Measurements from ENCODE around the gene TMEM134. TPM values are rescaled to one million over a fixed set of nuclear protein-coding genes. Genes with fewer than 3 reads are reported as not detected.

TMEM134 gene
- total and polyA plus RNA-seq, 9 of the 15 experiments (the other 6 are each of a cell fraction or from before 2014, with no cell fraction given) = 0.63 to 48.4 (median 10.7) TPM

DNA sequence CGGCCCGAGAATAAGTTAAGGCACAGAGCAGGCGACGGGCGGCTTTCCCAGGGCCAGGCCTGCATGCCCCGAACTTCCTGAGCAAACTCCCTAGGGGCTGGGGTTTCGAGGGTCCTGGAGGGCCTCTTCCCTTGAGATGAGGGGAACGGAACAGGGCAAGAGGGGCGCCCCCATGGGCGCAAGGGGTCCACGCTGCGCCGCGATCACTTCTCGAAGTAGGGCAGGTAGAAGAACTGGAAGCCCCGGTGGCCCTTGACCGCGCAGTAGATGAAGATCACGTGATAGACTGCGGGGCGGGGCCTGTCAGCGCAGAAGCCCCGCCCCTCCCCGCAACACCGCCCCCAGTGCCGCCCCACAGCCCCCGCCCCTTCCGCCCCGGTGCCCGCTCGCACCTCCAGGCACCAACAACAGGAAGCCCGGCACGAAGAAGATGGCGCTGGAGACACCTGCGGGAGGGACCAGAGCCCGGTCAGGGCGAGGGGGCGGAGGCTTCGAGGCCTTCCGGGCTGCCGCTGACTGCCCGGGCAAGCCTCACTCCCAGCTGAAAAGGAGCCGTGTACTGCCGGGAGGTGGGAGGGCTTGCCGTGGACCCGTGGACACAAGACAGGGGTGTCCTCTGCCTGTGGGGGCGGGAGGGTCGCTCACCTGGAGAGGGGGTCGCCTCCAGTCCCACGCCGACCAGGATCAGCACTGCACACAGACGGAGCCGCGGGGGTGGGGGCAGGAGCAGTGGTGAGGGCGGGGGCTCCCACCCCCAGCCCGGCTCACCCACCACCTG lies 4.5 kb downstream of the TMEM134 start (continued):
- no peak for TF ChIP-seq POLR3A (IDR thresholded peaks at IDR 0.05; ENCODE audit: borderline replicate concordance, extremely low read depth, insufficient read depth, insufficient read length)
- TF ChIP-seq MAZ (CRISPR knock-in tag; conservative IDR thresholded peaks at IDR 0.05 in 1 of 2, IDR thresholded peaks at IDR 0.05 in 1 of 2) = peak in 1 of 2 experiments; percentile 42; a peak in 1 of 4 replicates
- no peak for TF ChIP-seq TCF7L2 (IDR thresholded peaks at IDR 0.05; ENCODE audit: low read depth, low read length)
- TF ChIP-seq PHF8 (IDR thresholded peaks at IDR 0.05; ENCODE audit: borderline replicate concordance, low read length) = peak; percentile 77; the same call in 1 of the 2 replicates
- no peak for TF ChIP-seq CHD1 (IDR thresholded peaks at IDR 0.05; ENCODE audit: low read length)
- TF ChIP-seq YY1 (IDR thresholded peaks at IDR 0.05; ENCODE audit: borderline replicate concordance in 1 of 3, control insufficient read depth in 1 of 3, extremely low read depth in 1 of 3, insufficient read depth in 3 of 3, insufficient read length in 1 of 3, insufficient replicate concordance in 2 of 3, low read depth in 1 of 3, low read length in 2 of 3) = peak; percentile 46 to 92 (median 88)
- no peak for TF ChIP-seq CBX8 (IDR thresholded peaks at IDR 0.05; ENCODE audit: borderline replicate concordance, extremely low read depth, low read depth, low read length, poor library complexity, severe bottlenecking)
- TF ChIP-seq NR2C1 (IDR thresholded peaks at IDR 0.05) = peak; percentile 66
- peak; percentile 35; the same call in 1 of the 2 replicates for TF ChIP-seq NR2C1 (tag; IDR thresholded peaks at IDR 0.05)
- peak; percentile 40; the same call in 1 of the 2 replicates for TF ChIP-seq EP400 (IDR thresholded peaks at IDR 0.05)
- peak; percentile 21; the same call in 1 of the 2 replicates for TF ChIP-seq ZKSCAN1 (IDR thresholded peaks at IDR 0.05; ENCODE audit: low read depth, low read length)
- no peak for TF ChIP-seq NONO (IDR thresholded peaks at IDR 0.05; ENCODE audit: low read depth in 2 of 2, low read length in 1 of 2)
- no peak for TF ChIP-seq ZZZ3 (IDR thresholded peaks at IDR 0.05)
- peak; percentile 63 for TF ChIP-seq TAF9B (IDR thresholded peaks at IDR 0.05; ENCODE audit: partially characterized antibody)
- TF ChIP-seq, protein P1, sequence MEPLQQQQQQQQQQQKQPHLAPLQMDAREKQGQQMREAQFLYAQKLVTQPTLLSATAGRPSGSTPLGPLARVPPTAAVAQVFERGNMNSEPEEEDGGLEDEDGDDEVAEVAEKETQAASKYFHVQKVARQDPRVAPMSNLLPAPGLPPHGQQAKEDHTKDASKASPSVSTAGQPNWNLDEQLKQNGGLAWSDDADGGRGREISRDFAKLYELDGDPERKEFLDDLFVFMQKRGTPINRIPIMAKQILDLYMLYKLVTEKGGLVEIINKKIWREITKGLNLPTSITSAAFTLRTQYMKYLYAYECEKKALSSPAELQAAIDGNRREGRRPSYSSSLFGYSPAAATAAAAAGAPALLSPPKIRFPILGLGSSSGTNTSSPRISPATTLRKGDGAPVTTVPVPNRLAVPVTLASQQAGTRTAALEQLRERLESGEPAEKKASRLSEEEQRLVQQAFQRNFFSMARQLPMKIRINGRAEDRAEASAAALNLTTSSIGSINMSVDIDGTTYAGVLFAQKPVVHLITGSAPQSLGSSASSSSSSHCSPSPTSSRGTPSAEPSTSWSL (CRISPR knock-in tag; IDR thresholded peaks at IDR 0.05; ENCODE audit: borderline replicate concordance) = no peak
- TF ChIP-seq, protein P2, sequence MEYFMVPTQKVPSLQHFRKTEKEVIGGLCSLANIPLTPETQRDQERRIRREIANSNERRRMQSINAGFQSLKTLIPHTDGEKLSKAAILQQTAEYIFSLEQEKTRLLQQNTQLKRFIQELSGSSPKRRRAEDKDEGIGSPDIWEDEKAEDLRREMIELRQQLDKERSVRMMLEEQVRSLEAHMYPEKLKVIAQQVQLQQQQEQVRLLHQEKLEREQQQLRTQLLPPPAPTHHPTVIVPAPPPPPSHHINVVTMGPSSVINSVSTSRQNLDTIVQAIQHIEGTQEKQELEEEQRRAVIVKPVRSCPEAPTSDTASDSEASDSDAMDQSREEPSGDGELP (CRISPR knock-in tag; IDR thresholded peaks at IDR 0.05; ENCODE audit: borderline replicate concordance) = peak; percentile 41; the same call in 1 of the 2 replicates
- TF ChIP-seq XRCC5 (IDR thresholded peaks at IDR 0.05; ENCODE audit: low read depth, low read length) = 0 out of 2 replicates have a peak, but pooled peaks have one; percentile 11
- TF ChIP-seq ZKSCAN8 (CRISPR knock-in tag; IDR thresholded peaks at IDR 0.05) = peak; percentile 33; the same call in 1 of the 2 replicates
- TF ChIP-seq SOX6 (IDR thresholded peaks at IDR 0.05) = 0 out of 2 replicates have a peak, but pooled peaks have one; percentile 19
- TF ChIP-seq, protein P3, sequence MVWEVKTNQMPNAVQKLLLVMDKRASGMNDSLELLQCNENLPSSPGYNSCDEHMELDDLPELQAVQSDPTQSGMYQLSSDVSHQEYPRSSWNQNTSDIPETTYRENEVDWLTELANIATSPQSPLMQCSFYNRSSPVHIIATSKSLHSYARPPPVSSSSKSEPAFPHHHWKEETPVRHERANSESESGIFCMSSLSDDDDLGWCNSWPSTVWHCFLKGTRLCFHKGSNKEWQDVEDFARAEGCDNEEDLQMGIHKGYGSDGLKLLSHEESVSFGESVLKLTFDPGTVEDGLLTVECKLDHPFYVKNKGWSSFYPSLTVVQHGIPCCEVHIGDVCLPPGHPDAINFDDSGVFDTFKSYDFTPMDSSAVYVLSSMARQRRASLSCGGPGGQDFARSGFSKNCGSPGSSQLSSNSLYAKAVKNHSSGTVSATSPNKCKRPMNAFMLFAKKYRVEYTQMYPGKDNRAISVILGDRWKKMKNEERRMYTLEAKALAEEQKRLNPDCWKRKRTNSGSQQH (CRISPR knock-in tag; IDR thresholded peaks at IDR 0.05) = no peak

All from K562 (cell line).